Right lobe of liver (tissue), 6 donors: ENCODE results near the gene BNIP2. TPM values are rescaled to one million over a fixed set of nuclear protein-coding genes. Genes with fewer than 3 reads are reported as not detected.

Source experiments
- ATAC-seq, 4 donors: fragments of 200-7000 bp; cut with Tn5 transposase; one replicate each; pipeline ENCODE4 v1.9.1; 2020; ENCODE audit warnings: mild to moderate bottlenecking in 4 of 4, moderate library complexity in 4 of 4
- DNase-seq, 3 donors: peaks; one replicate each; pipeline ENCODE4 v3.0.0-alpha.2; 2020
- H3K27ac ChIP-seq, 3 donors: fragments of 200-600 bp; one replicate each; pipeline ENCODE4 v1.8.0; 2022
- H3K27me3 ChIP-seq, 2 donors: fragments of 200-600 bp; one replicate each; pipeline ENCODE4 v1.8.0; 2022
- H3K36me3 ChIP-seq, 4 donors: fragments of 200-600 bp; sonication (generic) in 1 of 4; one replicate each; pipeline versions ENCODE4 v1.5.1 to v1.8.0; 2017 to 2022; ENCODE audit warnings: control low read depth in 1 of 4
- H3K4me1 ChIP-seq, 4 donors: fragments of 200-600 bp; sonication (generic) in 1 of 4; one replicate each; pipeline versions ENCODE4 v1.5.1 to v1.8.0; 2017 to 2022; ENCODE audit warnings: control low read depth in 1 of 4
- H3K4me3 ChIP-seq, 3 donors: fragments of 200-600 bp; one replicate each; pipeline ENCODE4 v1.8.0; 2022
- H3K9me3 ChIP-seq, 4 donors: fragments of 200-600 bp; sonication (generic) in 1 of 4; one replicate each; pipeline versions ENCODE4 v1.5.1 to v1.8.0; 2017 to 2022; ENCODE audit warnings: control low read depth in 1 of 4
- POLR2A ChIP-seq: fragments of 450-650 bp; IDR thresholded peaks from one replicate; pipeline ENCODE4 v1.6.1; 2017; ENCODE audit warnings: antibody characterized with exemption, mild to moderate bottlenecking
- WGBS: methylation state at CpG from one replicate; pipeline ENCODE4 v1.1.6; 2018; ENCODE audit warnings: low coverage, low lambda C conversion rate; ENCODE audit not compliant: insufficient coverage; ENCODE audit errors: missing lambda C conversion rate; 5-methylcytosine and 5-hydroxymethylcytosine counted together
- intact Hi-C, 2 donors: fragments of 100-400 bp; cut with DNase I; formaldehyde crosslinking; loops; one replicate each; pipeline versions ENCODE4 v1.11.2 to v1.14.1; 2022
- total RNA-seq, 6 experiments: library from RNA; depleted of rRNA in 2 of 6; stranded (reverse); fragments of >200 nt in 2 of 6; fragmentation: NEBNext Ultra II Directional in 3 of 6; extraction: Animal tissue kit (Norgen Biotek cat#: 25700) in 3 of 6; gene quantifications; one replicate each; pipeline versions ENCODE4 v1.1.0 to v1.2.4, GENCODE V29; 2016 to 2023
- TF ChIP-seq, protein P1 (sequence below), 4 donors: fragments of 200-600 bp in 3 of 4; fragments of 450-650 bp in 1 of 4; IDR thresholded peaks; one replicate each; pipeline versions ENCODE4 v1.5.1 to v1.8.0; 2016 to 2022; ENCODE audit warnings: antibody characterized with exemption in 4 of 4, mild to moderate bottlenecking in 2 of 4
- donor health status: DM: no; HTN: yes; CAD: no.
- donor health status: DM: no; HTN: no; CAD: no.
- donor health status: DM: no; HTN: no; CAD: no.
- donor health status: DM: no; HTN: yes; CAD: no.
- donor health status: DM: no; HTN: yes; CAD: no.

The BNIP2 gene
- total RNA-seq, 6 experiments from 2014 or later = 23.7 to 54.0 (median 41.0) TPM

- ATAC-seq = peak; percentile 45 to 60 (median 58)
- Histone ChIP-seq H3K27ac (peak overlapping the region; percentile 45 to 84 (median 84)), H3K36me3 (no peaks in the 10 kb centered on the region), H3K27me3 (no peaks in the 10 kb centered on the region), H3K4me3 (no peak overlapping the region), H3K4me1 (peaks cover 0 to 19% (median 3%) of the 10 kb centered on the region in 4 donors), H3K9me3 (no peaks in the 10 kb centered on the region)
- intact Hi-C loops = no loop called here
- TF ChIP-seq POLR2A = no peak
- TF ChIP-seq, protein P1, sequence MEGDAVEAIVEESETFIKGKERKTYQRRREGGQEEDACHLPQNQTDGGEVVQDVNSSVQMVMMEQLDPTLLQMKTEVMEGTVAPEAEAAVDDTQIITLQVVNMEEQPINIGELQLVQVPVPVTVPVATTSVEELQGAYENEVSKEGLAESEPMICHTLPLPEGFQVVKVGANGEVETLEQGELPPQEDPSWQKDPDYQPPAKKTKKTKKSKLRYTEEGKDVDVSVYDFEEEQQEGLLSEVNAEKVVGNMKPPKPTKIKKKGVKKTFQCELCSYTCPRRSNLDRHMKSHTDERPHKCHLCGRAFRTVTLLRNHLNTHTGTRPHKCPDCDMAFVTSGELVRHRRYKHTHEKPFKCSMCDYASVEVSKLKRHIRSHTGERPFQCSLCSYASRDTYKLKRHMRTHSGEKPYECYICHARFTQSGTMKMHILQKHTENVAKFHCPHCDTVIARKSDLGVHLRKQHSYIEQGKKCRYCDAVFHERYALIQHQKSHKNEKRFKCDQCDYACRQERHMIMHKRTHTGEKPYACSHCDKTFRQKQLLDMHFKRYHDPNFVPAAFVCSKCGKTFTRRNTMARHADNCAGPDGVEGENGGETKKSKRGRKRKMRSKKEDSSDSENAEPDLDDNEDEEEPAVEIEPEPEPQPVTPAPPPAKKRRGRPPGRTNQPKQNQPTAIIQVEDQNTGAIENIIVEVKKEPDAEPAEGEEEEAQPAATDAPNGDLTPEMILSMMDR (IDR thresholded peaks at IDR 0.05) = no peak
- WGBS = 82% methylated on average over 4 of the region's 7 CpGs
- DNase-seq = peak in 1 of 3 donors; percentile 49
Measured at GRCh38 chr15:59723687-59724346, 34.7 kb upstream of the BNIP2 start.

DNA sequence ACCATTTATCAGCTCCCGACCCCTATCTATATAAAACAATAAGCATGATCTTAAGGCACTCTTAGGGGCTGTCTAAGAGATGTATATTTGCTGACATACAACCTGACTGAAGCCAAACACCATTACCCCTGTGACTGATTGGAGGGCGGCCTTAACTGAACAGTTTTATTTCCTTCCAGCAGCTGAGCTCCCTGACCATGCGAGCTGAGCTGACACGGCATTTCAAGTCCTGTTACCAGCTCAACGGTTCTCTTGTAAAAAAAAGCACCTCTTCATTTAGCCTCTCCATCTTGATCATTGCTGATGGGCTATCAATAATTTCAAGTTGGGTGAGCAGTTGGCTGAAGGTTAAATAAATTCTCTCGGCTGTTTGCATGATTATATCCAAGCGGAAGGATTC lies 33.4 kb upstream of the BNIP2 start:
- Histone ChIP-seq H3K27ac (no peak overlapping the region), H3K4me1 (peaks cover 0 to 19% (median 3%) of the 10 kb centered on the region in 4 donors), H3K9me3 (no peaks in the 10 kb centered on the region), H3K36me3 (no peaks in the 10 kb centered on the region), H3K4me3 (no peak overlapping the region), H3K27me3 (no peaks in the 10 kb centered on the region)
- intact Hi-C loops = no loop called here
- DNase-seq (no peak), ATAC-seq (no peak)
- 69% methylated on average over 7 of the region's 7 CpGs for WGBS
- TF ChIP-seq POLR2A = no peak
- TF ChIP-seq, protein P1 (IDR thresholded peaks at IDR 0.05) = no peak

- intact Hi-C loops = no loop called here
- H3K27ac ChIP-seq = no peak overlapping the region
- no peaks in the 10 kb centered on the region for H3K9me3 ChIP-seq
- ATAC-seq = no peak
- H3K36me3 ChIP-seq = no peaks in the 10 kb centered on the region
- TF ChIP-seq, protein P1 (IDR thresholded peaks at IDR 0.05) = no peak
- no peak for TF ChIP-seq POLR2A
- no peak overlapping the region for H3K4me3 ChIP-seq
- H3K27me3 ChIP-seq = no peaks in the 10 kb centered on the region
- peaks cover 0 to 19% (median 3%) of the 10 kb centered on the region in 4 donors for H3K4me1 ChIP-seq
- 93% methylated on average over 7 of the region's 7 CpGs for WGBS
- DNase-seq = no peak
Measured at GRCh38 chr15:59722037-59722436, 32.9 kb upstream of the BNIP2 start.

GRCh38 chr15:59721411-59721810 lies 32.3 kb upstream of the BNIP2 start:
- intact Hi-C loops = no loop called here
- H3K4me1 ChIP-seq = peaks cover 0 to 19% (median 3%) of the 10 kb centered on the region in 4 donors
- H3K27ac ChIP-seq = no peak overlapping the region
- 83% methylated on average over 2 of the region's 2 CpGs for WGBS
- H3K9me3 ChIP-seq = no peaks in the 10 kb centered on the region
- no peak overlapping the region for H3K4me3 ChIP-seq
- DNase-seq (no peak), ATAC-seq (no peak)
- TF ChIP-seq, protein P1 (IDR thresholded peaks at IDR 0.05) = no peak
- no peak for TF ChIP-seq POLR2A
- H3K27me3 ChIP-seq = no peaks in the 10 kb centered on the region
- H3K36me3 ChIP-seq = no peaks in the 10 kb centered on the region
